ENCODE results near the gene GPR146.

The GPR146 gene

DNA sequence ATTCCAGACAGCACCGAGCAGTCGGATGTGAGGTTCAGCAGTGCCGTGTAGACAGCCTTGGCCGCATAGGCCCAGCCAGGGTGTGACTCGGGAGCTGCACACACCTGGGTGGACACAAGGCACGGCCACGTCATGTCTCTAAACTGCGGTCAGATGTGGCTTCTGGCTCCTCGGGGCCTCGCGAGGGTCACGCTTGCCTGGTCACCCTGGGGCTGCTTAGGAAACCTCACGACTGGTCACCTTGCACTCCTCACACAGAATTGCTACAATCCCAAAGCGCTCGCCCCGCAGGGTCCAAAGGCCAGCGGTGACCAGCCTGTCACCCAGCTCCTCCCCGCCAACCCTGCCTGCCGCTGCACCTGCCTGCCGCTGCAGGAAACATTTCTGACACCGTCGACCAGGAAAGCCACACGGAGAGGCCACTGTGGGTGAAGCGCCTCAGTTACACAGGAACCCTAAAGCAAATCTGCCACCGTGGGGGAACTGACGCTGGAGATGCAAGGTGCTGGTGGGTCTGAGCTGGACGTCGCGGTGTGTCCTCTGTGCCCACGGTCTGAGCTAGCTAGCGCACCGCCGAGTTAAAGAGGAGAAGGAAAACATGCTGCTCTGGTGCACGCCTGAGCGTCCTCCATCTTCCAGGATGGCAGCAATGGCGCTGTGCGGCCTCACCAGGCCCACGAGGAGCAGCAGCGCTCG is 48.6 kb downstream of the GPR146 start:
- DNase-seq (ENCODE audit: low read depth in 2 of 2) = no peak

DNA sequence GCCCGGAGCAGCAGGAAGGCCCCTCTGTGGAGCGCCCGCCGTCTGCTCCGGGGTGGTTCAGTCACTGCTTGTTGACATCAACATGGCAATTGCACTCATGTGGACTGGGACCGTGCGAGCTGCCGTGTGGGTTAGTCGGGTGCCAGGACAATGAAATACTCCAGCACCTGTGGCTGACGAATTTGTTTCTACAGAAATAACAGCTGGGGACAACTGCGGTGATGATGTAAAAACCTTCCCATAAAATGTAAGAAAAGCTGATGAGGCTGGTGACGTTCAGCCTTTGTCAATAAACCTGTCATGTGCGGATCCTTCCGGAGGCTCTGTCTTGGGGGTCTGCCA is 49.1 kb downstream of the GPR146 start:
- DNase-seq (ENCODE audit: low read depth in 2 of 2) = no peak

DNA sequence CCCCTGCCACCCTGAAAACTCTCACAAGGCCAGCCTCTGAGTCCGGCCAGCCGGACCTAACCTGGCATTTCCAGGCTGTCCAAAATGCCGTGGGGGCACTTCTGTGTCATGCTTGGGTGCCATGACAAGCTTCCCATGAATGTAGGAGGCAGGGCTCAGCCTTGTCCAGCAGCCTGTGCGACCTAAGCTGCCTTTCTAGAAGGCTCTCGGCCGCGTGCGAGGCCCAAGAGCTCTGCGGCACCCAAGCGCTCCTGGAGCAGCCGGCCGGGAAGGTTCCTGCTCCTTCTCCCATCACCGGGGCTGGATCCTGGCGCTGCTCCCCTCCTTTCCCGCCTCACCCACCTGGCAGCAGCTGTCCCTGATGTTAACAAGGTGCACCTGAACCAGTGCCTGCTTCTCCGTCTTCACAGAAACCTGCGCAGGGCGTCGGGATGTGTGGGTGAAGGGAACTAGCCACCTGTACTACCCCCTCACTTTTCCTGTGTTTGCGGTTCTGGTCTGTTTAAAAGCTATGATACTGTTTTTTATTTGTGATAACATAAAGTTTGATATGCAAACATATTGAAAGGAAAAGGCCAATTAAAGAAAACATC is 49.7 kb downstream of the GPR146 start:
- no peak for DNase-seq (ENCODE audit: low read depth in 2 of 2)

DNA sequence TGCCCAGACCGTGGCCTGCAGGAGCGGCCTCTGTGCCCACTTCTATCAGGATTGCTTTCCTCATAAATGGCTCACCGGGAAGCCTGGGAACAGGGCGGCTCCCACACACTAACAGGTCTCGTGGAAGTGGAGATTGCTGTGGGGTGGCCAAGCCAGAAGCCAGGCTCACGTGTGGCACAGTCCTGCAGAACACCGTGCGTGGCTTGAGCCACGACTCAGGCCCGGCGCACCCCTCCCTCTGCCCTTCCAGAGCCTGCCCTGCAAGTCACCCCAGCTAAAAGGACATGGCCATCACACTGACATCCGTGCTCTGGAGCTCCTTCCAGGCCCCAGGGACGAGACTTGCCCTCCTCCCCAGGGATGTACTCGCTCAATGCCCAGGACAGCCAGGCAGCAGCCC is 50.5 kb downstream of the GPR146 start:
- DNase-seq (ENCODE audit: low read depth in 2 of 2) = no peak

DNA sequence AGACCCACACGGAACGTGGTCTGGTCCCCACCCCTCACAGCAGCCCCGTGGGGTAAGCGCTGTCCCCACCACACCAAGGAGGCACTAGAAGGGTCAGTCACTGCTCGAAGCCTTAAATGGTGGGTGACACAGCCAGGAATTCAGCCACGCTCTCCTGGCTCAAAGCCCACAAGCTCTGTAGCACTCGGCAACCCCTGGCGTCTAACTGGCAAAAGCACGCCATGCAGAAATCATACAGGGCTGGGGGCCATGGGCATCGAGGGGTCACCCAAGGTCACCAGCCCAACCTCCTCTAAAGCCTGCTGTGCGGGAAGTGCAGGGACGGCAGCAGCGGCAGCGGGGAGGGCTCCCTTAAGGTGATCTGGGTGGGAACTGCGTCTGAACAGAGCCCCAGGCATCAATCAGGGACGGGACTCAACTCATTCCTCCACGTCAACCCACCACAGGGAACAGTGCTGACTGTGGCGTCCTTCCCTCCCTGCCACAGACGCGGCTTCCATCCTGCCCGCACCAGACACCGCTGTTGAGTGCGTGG is 51.3 kb downstream of the GPR146 start:
- no peak for DNase-seq (ENCODE audit: low read depth in 2 of 2)

DNA sequence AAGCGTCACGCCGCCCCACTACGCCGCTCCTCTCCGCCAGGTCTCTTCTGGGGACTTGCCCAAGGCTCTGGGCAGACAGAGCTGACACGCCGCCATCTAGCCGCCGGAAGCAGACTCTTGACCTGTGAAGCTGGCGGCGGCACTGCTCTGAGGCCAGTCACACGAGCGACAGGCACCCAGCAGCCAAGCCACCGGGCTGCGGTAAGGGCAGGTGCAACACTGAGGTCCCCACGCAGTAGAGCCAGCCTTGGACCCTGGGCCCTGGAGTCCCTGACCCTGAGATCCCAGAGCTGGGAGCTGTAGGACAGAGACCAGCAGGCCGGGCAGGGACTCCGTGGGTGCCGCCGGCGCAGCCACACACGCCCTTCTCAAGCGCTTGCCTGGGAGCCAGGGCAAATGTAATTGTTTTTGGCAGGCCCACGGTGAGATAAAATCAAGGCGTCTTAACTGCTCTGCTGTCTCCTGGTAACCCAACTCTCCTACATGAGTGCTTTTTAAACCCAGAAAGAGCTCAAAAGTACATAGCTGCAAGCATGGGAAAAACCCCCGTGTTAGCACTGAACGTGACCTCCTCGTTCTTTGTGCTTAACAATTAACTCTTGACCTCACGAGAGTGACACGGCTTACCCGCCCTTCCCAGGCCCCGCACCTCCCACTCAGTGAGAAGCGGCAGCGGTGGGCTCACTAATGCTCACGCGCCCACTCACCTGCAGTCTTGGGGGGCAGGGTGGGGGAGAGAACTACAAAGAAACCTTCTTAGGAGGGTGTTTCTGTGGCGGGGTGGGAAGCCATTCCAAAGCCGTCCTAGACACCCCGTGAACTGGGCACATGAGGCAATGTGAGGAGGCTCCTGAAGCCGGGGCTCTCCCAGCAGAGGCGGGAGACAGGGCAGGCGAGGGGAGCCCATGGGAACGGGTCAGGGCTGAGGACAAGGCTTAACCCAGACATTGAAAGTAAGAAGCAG is 52.1 kb downstream of the GPR146 start:
- DNase-seq (ENCODE audit: low read depth in 2 of 2) = no peak

DNA sequence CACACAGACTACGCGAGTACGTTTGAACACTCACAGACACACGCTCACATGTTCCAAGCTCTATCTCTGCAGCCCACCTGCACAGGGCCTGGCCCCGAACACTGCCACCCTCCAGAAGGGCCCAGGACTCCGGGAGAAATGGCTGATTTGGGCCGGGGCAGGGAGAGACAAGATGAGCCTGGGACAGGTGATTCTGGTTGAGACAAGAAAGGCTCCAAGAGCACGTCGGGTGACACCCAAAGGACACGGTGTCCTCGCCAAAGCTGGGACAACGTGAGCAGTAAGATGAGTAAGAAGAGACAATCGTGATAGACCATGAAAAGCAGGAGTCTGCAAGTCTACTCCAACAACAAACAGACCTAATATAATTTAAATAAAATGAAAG is 52.8 kb downstream of the GPR146 start:
- DNase-seq (ENCODE audit: low read depth in 2 of 2) = no peak

DNA sequence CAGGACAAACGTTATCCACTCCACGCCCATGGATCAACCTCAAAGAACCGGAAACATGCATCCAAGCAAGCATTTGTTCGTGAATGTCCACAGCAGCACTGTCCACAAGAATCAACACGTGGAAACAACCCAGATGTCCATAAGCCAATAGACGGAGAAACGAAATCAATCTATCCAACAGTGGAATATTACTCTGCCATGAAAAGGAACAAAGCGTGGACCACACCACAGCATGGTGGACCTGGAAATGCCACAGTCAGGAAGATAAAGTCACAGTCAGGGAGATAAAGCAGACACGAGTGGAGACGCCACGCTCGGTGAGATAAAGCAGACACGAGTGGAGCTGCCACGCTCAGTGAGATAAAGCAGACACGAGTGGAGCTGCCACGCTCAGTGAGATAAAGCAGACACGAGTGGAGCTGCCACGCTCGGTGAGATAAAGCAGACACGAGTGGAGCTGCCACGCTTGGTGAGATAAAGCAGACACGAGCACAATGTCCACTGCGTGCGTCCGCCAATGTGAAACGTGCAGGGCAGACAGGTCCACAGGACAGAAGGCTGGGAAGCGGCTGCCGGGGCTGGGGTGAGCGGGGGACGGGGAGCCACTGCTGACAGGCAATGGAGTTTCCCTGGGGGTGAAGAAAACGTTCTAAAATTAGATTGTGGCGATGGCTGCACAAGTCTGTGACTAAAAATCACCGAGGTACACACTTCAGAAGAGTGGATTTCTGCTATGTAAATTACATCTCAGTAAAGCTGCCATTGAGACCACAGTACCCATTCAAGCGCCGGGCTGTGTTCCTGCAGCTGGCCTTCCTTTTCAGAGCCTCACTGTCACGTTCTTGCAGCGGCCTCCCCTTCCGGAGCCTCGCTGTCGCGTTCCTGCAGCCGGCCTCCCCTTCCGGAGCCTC is 54.2 kb downstream of the GPR146 start:
- no peak for DNase-seq (ENCODE audit: low read depth in 2 of 2)

DNA sequence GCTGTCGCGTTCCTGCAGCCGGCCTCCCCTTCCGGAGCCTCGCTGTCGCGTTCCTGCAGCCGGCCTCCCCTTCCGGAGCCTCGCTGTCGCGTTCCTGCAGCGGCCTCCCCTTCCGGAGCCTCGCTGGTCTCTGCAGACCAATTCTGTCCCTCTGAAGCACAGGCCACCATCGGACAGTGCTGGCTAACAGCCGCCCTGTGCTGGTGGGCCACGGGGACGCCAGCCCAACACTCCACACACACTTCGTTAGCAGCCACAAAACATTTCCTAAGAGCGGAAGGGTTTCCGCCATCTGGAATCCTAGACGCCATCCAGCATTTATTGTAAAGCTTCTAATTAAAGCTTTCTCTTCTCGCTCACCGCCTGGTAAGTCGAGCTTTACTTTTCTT is 54.8 kb downstream of the GPR146 start:
- DNase-seq (ENCODE audit: low read depth in 2 of 2) = no peak

DNA sequence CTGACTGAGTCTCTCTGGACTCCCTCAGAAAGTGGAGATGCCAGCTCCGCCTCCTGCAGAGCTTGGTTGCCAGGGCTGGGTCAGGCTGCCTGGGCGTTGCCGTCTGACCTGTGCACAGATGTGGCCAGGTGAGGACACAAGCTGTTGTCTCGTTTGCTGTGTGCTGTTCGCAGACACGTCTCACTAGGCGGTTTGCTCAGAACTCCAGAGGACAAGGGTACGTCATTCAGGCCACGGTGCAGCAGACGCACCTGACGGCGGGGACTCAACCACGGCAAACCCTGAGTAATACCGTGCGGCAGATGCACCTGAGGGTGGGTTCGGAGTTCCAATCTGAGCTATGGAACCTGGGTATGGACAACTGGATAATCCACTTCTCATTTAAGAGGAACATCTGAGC is 55.3 kb downstream of the GPR146 start:
- DNase-seq (ENCODE audit: low read depth in 2 of 2) = no peak

DNA sequence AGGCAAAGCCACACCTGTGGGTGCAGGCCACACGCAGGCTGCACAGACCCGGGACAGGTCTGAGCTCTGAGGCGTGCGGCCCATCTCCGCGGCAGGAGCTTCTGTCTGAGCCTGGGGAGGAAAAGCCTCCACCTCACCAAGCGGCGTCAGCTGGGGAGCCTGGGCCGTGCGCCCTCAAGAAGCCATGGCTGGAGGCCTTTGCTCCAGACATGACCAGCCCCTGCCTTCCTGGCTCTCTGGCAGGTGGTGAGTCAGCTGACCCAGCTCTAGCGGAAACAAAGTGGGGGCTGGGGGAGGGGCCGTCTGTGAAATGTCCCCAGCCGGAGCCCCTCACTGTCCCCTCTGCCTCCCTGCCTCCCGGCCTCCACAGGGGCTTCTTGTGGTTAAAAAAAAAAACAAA is 56.0 kb downstream of the GPR146 start:
- DNase-seq (ENCODE audit: low read depth in 2 of 2) = no peak

DNA sequence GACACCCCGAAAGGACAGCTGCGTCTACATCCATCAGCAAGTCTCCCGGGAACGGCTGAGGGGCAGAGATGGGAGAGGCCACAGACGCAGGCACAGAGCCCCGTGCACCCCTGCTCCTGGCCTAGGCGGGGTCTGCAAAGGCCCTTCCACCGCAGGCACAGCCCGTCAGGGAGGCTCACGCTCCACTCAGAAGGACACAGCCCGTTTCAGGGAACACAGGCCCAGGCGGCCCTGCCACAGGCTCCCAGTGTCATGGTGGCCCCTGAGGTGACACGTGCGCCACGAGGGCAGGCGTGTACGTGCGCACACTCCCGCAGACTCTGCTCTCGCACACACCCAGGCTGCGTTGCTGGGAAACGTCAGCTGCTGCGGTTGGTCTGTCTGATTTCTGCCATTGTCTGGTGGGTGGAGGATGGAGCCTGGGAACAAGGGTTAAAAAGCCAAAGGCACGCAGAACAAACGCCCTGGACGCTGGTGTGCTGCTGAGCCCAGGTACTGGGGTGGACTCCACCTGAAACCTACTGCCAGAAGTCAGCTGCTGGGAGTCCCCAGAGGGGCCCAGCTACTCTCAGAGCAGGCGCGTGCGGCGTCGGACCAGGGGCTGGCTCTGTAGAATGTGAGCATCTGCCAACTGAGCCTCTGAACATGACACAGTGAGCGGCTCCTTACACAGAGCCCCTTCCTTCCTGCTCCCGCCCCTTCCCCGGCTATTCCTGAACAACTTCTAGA is 56.7 kb downstream of the GPR146 start:
- DNase-seq (ENCODE audit: low read depth in 2 of 2) = no peak

DNA sequence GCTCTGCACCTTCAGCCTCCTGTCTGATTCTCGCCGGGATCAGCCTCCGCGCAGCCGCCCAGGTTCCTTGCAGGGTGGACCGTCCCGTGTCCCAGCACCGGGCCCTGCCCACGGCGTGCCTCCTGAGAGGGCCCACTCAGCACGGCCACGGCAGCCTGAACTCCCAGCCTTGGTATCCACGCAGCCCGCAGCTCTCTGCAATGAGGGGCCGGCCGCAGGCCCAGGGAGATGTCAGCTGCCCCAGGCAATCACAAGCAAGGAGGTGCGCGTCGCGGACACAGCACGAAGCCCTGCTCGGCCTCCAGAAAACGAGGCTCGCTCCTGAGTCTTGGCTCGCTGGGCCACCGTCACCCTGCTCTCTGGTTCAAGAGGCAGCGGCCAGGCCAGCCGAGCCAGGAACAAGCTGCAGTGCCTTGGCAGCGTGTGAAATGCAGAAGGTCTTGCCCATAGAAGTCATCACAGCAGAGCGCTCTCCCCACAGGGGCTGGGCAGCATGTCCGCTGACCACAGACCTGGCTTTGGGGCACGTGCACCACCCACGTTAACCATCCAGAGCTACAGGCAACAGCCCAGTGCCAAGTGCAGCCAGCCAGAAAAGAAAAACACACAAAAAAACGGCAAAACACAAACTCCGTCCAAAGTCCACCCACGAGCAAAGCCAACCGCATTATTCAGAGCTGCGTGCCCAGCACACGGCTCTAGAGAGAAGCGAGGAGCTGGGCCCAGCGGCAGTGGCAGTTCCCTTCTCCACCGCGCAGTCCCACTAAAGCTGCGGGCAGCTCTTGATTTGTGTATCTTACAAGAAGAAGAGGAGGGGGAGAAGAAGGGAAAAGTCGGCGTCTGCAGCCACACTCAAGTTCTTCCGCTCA is 57.5 kb downstream of the GPR146 start:
- no peak for DNase-seq (ENCODE audit: low read depth in 2 of 2)

DNA sequence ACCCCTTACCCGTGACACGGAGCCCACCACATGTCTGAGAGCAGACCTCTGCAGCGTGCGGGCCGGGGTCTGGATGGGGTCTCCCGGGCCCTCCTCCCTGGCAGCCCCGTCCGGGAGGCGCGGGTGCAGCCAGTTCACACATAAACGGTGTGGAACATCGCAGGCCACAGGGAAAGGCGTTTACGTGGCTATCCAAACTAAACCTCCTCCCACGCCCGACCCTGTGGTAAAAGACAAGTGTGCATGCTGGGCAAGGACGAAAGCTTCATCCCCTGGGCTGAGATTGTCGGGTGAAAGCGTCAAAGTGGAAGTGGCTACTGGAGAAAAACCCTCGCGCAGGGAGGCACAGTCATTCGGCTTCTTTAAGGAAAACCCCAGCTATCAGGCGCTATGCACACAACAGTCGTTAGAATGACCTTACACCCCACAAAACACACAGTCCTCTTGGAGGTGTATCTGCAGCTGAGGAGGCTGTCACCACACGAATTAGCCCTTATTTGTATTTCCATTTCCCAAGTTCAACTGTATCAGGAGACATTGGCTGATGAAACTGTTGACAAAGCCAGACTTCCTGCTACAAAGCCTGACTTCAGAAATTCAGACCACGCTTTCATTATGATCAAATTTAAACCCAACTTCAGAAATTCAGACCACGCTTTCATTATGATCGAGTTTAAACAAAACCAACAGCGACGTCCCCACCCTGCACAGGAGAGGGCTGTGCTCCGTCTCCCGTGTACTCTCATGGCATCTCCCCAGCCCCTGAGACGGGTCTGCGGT is 58.9 kb downstream of the GPR146 start:
- no peak for DNase-seq (ENCODE audit: low read depth in 2 of 2)

DNA sequence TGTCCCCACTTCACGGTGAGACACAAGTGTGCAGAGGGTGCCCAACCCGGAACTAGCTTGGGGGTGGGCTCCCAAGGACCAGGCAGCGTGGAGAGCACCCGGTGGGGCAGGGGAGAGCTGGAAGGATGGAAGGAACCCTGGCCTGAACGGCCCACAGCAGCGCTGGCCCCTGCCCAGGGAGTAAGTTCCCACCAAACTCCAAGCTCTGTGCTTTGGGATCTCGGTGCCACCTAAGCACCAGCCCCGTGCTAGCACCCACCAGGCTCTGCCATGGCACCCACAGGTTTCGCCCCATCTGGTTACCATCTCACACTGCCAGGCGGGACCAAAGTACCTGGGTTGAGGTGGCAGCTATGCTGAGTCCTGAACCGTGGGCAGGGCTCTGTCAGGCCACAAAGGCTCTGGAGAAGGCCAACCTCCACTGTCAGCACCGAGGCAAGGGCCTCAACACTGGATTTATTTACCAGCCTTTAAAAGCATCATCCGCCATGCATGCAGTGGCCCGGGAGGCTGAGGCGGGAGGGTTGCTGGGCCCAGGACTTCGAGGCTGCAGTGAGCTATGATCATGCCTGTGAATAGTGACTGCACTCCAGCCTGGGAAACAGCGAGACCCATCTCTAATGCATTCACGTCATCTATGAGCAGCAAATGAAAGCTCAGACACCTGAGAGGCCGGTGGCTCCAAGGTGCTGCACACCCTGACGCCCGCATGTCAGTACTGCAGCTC is 59.6 kb downstream of the GPR146 start:
- no peak for DNase-seq (ENCODE audit: low read depth in 2 of 2)

DNA sequence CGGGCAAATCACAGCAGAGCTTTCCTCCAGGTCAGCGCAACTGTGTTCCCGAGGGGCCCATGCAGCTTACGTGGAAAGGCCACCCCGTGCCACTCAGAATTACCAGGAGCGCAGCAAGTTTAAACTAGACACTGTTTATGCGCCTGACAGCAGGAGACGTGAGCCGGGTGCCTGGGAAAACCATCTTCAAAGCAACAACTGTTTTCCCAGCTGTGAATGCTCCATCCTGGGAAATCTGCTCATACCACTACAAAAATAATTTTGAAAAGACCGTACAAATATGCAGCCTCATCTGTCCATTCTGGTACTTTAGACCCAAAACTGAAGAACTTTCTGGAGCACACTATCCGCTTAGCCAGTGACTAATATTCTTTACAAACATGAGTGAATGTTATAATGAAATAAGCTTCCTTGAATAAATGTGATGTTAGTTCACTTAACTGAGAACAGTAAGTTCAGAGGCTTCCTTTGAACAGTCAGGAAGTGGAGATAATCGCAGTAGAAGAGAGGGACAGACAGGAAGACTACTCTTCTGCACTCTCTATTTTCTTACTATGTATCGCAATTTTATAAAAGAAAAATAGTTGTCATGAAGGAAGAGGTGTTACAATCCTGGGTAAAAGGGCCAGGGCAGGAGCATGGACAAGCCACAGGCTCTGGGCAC is 60.3 kb downstream of the GPR146 start:
- no peak for DNase-seq (ENCODE audit: low read depth in 2 of 2)

DNA sequence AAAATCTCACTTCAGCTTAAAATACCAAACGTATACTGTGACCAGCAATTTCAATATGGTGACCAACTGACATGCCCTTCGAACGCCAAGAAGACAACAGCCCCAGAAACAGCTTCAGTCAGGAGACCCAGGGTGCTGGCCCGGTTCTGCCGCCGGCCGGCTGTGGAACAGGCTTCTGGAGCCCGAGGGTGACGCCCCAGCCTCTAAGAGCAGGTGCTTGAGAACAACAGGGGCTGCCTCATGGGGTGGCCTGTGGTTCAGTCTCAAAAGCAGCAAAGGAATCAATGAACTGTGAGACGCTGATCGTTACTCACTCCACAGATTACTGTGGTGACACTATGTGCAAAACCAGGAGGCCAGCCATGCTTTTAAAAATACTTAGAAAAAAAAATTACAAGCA is 60.8 kb downstream of the GPR146 start:
- no peak for DNase-seq (ENCODE audit: low read depth in 2 of 2)

Data from stimulated activated CD4-positive, alpha-beta T cell treated with anti-CD3 and anti-CD28 coated beads, Interleukin-1b, Interleukin-23, amount 100 ng/mL, for 4 hours (primary cell).